Measurements from ENCODE around the gene B4GALNT3. TPM values are rescaled to one million over a fixed set of nuclear protein-coding genes. Genes with fewer than 3 reads are reported as not detected.

B4GALNT3 gene
- total RNA-seq, 1 experiment from 2014 or later, result 77.9 TPM

DNA sequence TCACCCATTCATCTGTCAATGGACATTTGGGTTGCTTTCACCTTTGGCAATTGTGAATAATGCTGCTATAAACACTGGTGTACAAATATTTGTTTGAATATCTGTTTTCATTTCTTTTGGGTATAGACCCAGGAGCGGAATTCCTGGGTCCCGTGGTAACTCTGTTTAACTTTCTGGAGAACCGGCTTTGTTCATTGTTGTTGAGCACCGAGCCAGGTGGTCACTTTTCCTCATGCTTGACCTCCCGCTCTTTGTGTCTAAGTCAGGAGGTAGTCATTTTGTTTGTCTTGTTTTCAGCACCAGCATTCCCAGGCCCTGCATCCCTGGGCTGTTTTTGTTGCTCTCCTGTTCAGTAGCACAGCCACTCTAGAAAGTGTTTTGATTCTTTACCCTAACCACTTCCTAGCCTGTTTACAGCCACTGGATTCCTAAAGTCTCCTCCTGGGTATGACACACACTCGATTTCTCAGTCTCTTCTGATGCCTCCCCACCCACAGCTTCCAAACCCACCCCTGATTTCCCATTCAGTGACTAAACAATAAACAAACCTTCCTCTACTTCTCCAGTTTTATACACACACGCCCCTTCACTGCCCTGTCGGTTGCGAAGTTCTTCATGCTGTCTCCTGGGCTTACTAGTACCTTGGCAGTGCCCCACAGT lies 37.9 kb downstream of the B4GALNT3 start:
- intact Hi-C loops (cut with micrococcal nuclease; ENCODE audit: unreplicated experiment), result no loop called here
- peaks cover 5% of the 10 kb centered on the region for H3K36me3 Mint-ChIP-seq (ENCODE audit: insufficient read depth, unreplicated experiment)
- Histone ChIP-seq H3K4me3 (ENCODE audit: low read depth, low read length) (no peak overlapping the region), H3K36me3 (ENCODE audit: control insufficient read depth, insufficient read depth, low read length) (no peaks in the 10 kb centered on the region), H3K4me1 (peaks cover 36% of the 10 kb centered on the region), H3K9me3 (0 out of 2 replicates have a peak, but pooled peaks cover 3% of the 10 kb centered on the region), H3K27me3 (replicated peaks; ENCODE audit: control insufficient read depth, insufficient read depth, low read length) (no peaks in the 10 kb centered on the region)
- no peaks in the 10 kb centered on the region for H3K27me3 Mint-ChIP-seq (ENCODE audit: insufficient read depth, unreplicated experiment)
- ChIA-PET CTCF (no interaction called here), POLR2A (no interaction called here)
- peak overlapping the region; percentile 60 for H3K27ac Mint-ChIP-seq (ENCODE audit: unreplicated experiment)
- peaks cover 7% of the 10 kb centered on the region for H3K9me3 Mint-ChIP-seq (ENCODE audit: unreplicated experiment)
- H3K4me3 Mint-ChIP-seq (ENCODE audit: unreplicated experiment), result no peak overlapping the region
- TF ChIP-seq, protein P1, sequence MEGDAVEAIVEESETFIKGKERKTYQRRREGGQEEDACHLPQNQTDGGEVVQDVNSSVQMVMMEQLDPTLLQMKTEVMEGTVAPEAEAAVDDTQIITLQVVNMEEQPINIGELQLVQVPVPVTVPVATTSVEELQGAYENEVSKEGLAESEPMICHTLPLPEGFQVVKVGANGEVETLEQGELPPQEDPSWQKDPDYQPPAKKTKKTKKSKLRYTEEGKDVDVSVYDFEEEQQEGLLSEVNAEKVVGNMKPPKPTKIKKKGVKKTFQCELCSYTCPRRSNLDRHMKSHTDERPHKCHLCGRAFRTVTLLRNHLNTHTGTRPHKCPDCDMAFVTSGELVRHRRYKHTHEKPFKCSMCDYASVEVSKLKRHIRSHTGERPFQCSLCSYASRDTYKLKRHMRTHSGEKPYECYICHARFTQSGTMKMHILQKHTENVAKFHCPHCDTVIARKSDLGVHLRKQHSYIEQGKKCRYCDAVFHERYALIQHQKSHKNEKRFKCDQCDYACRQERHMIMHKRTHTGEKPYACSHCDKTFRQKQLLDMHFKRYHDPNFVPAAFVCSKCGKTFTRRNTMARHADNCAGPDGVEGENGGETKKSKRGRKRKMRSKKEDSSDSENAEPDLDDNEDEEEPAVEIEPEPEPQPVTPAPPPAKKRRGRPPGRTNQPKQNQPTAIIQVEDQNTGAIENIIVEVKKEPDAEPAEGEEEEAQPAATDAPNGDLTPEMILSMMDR (IDR thresholded peaks at IDR 0.05; ENCODE audit: insufficient read depth in 1 of 2, low read depth in 1 of 2, low read length in 1 of 2, severe bottlenecking in 1 of 2, unreplicated experiment in 1 of 2), result no peak
- H3K4me1 Mint-ChIP-seq (ENCODE audit: low read depth, unreplicated experiment), result peaks cover 24% of the 10 kb centered on the region
- DNase-seq, result peak in 1 of 2 experiments; percentile 20
- BruUV-seq (replicated peaks), result no TSS peak

DNA sequence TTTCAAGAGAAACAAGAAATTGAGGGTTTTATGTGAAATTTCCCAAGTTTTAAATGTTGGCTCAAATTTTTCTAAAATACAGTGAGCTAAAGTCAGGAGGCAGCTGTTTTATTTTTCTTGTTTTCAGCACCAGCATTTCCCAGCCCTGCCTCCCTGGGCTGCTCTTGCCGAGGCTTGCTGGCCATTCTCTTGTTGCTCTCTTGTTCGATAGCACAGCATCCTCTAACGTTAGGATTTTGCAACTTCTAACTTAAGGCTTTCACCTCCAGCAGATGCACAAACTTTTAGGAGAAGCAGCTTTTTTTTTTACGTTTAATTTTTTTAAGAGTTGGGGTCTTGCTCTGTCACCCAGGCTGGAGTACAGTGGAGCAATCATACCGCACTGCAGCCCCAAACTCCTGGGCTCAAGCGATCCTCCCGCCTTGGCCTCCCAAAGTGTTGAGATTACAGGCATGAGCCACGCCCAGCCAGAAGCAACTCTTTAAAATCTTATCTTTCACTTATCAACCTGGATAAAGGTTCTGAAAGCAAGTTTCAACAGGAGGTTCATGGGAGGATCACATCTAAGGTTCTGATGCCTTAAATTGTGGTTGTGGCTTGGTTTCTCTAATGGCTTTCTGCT lies 40.2 kb downstream of the B4GALNT3 start:
- CTCF ChIA-PET, result interaction anchor here (1.2 to 1.3 kb wide), 2 partner anchors 48 to 49 kb away, joined by 3 to 4 read pairs; no protein-coding TSS in a partner anchor
- intact Hi-C loops (cut with micrococcal nuclease; ENCODE audit: unreplicated experiment), result no loop called here
- POLR2A ChIA-PET, result no interaction called here
- no TSS peak for BruUV-seq (replicated peaks)
- no peak overlapping the region for H3K4me3 ChIP-seq (ENCODE audit: low read depth, low read length)
- peak; percentile 51 to 60 for DNase-seq
- Mint-ChIP-seq H3K9me3 (ENCODE audit: unreplicated experiment) (no peaks in the 10 kb centered on the region), H3K27ac (ENCODE audit: unreplicated experiment) (peak overlapping the region; percentile 27), H3K4me1 (ENCODE audit: low read depth, unreplicated experiment) (peaks cover 45% of the 10 kb centered on the region), H3K4me3 (ENCODE audit: unreplicated experiment) (no peak overlapping the region), H3K36me3 (ENCODE audit: insufficient read depth, unreplicated experiment) (peaks cover 12% of the 10 kb centered on the region), H3K27me3 (ENCODE audit: insufficient read depth, unreplicated experiment) (no peaks in the 10 kb centered on the region)
- H3K27me3 ChIP-seq (replicated peaks; ENCODE audit: control insufficient read depth, insufficient read depth, low read length), result no peaks in the 10 kb centered on the region
- H3K4me1 ChIP-seq, result peaks cover 54% of the 10 kb centered on the region
- TF ChIP-seq, protein P1 (IDR thresholded peaks at IDR 0.05; ENCODE audit: insufficient read depth in 1 of 2, low read depth in 1 of 2, low read length in 1 of 2, severe bottlenecking in 1 of 2, unreplicated experiment in 1 of 2), result no peak
- H3K9me3 ChIP-seq, result no peaks in the 10 kb centered on the region
- no peaks in the 10 kb centered on the region for H3K36me3 ChIP-seq (ENCODE audit: control insufficient read depth, insufficient read depth, low read length)

DNA sequence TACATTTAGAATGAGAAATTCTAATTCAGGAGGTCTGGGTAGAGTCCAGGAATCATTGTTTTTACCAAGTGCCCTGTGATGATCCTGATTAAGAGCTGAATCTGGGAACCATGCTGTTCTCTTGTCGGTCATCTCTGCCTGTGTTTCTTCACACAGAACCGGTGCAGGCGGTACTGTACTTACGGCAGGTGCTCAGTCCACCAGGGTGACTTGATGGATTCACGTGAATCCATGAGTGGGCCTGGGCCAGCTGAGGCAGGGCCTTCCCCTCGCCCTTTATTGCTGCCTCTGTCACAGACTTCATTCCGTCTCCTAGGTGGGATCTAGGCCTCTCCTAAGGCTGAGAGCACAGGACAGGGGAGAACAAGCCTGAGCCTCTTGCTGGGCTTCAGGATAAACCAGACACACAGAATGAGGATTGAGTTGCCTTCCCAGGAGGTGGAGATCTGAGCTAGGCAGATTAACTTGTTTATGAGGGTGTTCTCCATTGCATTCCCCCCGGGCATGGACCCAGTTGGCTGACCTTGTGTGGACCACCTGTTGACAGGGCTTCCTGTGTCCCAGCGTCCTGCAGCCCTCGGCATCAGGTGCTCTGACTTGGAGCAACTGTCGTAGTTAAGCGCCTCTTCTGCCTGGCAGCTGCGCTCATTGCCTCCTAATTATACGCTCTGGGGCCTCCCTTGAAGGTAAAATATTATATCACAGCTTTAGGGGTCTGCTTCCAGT lies 42.1 kb downstream of the B4GALNT3 start:
- DNase-seq, result peak in 1 of 2 experiments; percentile 35
- peaks cover 46% of the 10 kb centered on the region for H3K4me1 Mint-ChIP-seq (ENCODE audit: low read depth, unreplicated experiment)
- H3K9me3 Mint-ChIP-seq (ENCODE audit: unreplicated experiment), result no peaks in the 10 kb centered on the region
- H3K36me3 ChIP-seq (ENCODE audit: control insufficient read depth, insufficient read depth, low read length), result no peaks in the 10 kb centered on the region
- no peaks in the 10 kb centered on the region for H3K9me3 ChIP-seq
- TF ChIP-seq, protein P1 (IDR thresholded peaks at IDR 0.05; ENCODE audit: insufficient read depth in 1 of 2, low read depth in 1 of 2, low read length in 1 of 2, severe bottlenecking in 1 of 2, unreplicated experiment in 1 of 2), result no peak
- POLR2A ChIA-PET, result no interaction called here
- CTCF ChIA-PET, result interaction anchor here (1.1 to 1.3 kb wide), 3 partner anchors 17 to 1081 kb away, joined by 3 read pairs; no protein-coding TSS in a partner anchor
- H3K4me1 ChIP-seq, result peaks cover 54% of the 10 kb centered on the region
- no peaks in the 10 kb centered on the region for H3K27me3 Mint-ChIP-seq (ENCODE audit: insufficient read depth, unreplicated experiment)
- no peak overlapping the region for H3K4me3 ChIP-seq (ENCODE audit: low read depth, low read length)
- intact Hi-C loops (cut with micrococcal nuclease; ENCODE audit: unreplicated experiment), result loop anchor here (2.0 kb wide), 4 partner anchors 13 to 51 kb away; no protein-coding TSS in a partner anchor
- no TSS peak for BruUV-seq (replicated peaks)
- peak overlapping the region; percentile 71 for H3K4me3 Mint-ChIP-seq (ENCODE audit: unreplicated experiment)
- H3K27me3 ChIP-seq (replicated peaks; ENCODE audit: control insufficient read depth, insufficient read depth, low read length), result no peaks in the 10 kb centered on the region
- H3K27ac Mint-ChIP-seq (ENCODE audit: unreplicated experiment), result peak overlapping the region; percentile 85
- peaks cover 14% of the 10 kb centered on the region for H3K36me3 Mint-ChIP-seq (ENCODE audit: insufficient read depth, unreplicated experiment)
